ENCODE measurements around the gene PRDM10.
"Not testable (repeated sequence)": the region's sequence is repeated elsewhere in the genome, so short reads cannot be mapped to it uniquely, and the experiment has no call there.

Gene PRDM10, protein sequence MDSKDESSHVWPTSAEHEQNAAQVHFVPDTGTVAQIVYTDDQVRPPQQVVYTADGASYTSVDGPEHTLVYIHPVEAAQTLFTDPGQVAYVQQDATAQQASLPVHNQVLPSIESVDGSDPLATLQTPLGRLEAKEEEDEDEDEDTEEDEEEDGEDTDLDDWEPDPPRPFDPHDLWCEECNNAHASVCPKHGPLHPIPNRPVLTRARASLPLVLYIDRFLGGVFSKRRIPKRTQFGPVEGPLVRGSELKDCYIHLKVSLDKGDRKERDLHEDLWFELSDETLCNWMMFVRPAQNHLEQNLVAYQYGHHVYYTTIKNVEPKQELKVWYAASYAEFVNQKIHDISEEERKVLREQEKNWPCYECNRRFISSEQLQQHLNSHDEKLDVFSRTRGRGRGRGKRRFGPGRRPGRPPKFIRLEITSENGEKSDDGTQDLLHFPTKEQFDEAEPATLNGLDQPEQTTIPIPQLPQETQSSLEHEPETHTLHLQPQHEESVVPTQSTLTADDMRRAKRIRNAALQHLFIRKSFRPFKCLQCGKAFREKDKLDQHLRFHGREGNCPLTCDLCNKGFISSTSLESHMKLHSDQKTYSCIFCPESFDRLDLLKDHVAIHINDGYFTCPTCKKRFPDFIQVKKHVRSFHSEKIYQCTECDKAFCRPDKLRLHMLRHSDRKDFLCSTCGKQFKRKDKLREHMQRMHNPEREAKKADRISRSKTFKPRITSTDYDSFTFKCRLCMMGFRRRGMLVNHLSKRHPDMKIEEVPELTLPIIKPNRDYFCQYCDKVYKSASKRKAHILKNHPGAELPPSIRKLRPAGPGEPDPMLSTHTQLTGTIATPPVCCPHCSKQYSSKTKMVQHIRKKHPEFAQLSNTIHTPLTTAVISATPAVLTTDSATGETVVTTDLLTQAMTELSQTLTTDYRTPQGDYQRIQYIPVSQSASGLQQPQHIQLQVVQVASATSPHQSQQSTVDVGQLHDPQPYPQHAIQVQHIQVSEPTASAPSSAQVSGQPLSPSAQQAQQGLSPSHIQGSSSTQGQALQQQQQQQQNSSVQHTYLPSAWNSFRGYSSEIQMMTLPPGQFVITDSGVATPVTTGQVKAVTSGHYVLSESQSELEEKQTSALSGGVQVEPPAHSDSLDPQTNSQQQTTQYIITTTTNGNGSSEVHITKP

DNA sequence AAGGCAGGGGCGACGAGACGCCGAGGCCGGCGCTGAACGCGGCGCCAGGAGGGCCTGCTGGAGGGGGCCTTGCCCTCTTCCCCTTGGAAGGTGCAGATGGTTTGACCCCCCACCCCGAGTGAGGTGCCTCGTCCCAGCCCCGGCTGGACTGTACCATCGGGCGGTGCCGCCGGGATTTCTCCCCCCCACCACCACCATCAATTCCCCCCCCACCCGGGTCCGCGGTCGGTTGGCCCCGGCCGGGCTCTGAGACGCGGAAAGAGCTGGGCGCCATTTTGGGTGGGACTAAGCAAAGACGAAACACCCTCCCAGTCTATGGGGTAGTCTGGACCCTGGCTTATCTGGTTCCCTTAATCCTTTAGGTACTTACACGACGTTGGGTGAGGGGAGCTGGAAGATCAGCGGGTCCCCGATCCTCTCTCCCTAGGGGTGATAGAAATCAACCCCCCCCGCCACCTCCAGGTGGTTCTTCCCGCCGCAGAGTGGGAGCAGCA, at the start of gene PRDM10:
Gene PRDM10 (minus strand): TSS at position 484 of the 494 bp plus-strand sequence. CDS start 41,871 bp downstream, outside the sequence.
- peak; percentile 94 for DNase-seq

- DNase-seq = no peak
These were observed 48.4 kb upstream of the PRDM10 start for GRCh38 chr11:130051082-130051481.

GRCh38 chr11:130050257-130050656, 47.6 kb upstream of the PRDM10 start:
- no peak for DNase-seq

- DNase-seq = no peak
These were observed 46.7 kb upstream of the PRDM10 start for GRCh38 chr11:130049328-130049771.

GRCh38 chr11:130047141-130047540, 44.5 kb upstream of the PRDM10 start:
- DNase-seq = no peak

GRCh38 chr11:130043575-130043974, 40.9 kb upstream of the PRDM10 start:
- DNase-seq = no peak

DNA sequence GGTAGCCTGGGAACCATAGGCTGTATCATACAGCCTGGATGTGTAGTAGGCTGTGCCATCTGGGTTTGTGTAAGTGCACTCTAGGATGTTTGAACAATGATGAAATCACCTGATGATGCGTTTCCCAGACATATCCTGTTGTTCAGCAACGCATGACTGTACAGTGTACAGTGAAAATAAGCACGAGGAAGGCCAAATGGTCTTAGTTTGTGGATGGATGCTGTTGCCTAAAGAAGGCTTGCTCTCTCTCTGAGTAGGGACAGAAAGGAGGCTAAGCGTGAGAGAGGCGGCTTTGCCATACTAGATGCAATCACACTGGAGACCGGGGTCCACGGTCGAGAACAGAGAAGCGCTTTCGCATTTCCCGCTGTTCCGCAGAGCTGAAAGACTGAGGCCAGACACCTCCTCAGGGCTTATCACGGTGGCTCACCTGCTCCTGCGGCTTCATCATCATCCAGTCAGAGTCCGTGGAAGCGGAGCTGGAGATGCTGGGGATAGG, 39.5 kb upstream of the PRDM10 start:
- peak; percentile 33 for DNase-seq

DNA sequence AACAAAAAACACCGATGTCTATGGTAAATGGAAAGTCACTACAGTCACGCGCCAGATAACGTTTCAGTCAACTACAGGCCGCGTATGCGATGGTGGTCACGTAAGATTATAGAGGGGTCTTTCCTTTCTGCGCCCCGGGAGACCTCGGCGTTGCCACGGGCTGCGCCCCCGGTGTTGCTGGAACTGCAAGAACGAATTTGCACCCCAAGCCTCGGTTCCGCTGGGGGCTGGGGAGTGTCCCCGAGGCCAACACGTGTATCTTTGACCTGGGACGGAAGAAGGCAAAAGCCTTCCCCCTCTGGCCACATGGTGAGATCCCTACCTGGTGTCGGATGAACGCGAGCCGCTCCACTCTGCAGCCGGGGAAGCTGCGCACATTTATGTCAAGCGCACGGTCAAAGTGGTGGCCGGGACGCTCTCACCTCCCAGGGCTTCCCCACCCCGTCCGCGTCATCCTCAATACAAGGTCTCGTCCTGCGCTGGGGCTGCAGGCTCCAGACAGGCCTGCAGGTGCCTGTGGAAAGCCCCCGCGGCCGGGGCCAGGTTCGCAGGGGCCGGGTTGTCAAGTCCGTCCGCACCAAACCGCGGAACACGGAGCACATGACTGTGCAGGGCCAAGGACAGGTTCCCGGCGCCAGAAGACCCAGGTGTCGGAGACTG, 37.8 kb upstream of the PRDM10 start:
- DNase-seq = no peak

DNA sequence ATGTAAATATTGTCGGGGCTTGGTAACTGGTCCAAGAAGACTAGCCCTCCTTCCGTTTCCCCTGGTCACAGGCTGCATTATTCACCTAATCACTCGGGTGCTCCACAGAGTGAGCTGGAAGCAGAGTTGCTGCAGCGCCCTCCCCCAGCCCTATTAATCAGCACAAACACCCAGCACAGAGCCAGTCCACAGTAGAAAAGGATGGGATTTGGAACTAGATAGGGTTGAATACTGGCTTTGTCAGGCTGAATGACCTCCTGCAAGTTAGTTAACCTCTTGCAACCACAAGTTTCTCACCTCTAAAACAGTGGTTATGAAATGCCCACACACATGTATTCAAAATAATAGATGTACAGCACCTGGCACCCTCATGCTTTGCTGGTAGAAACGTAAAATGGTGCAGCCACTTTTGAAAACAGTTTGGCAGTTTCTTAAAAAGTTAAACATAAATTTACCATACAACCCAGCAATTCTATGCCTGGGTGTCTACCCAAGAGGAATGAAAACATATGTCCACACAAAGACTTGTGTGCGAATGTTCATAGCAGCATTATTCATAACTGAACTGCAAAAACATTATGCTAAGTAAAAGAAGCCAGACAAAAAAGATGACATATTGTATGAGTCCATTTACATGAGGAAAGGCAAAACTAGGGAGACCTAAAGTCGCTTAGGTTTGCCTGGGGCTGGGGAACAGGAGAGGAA, 35.4 kb upstream of the PRDM10 start:
- no peak for DNase-seq

- DNase-seq = no peak
These were observed 34.4 kb upstream of the PRDM10 start for GRCh38 chr11:130037058-130037457.

GRCh38 chr11:130034236-130034635, 31.6 kb upstream of the PRDM10 start:
- no peak for DNase-seq

GRCh38 chr11:130032931-130033330, 30.3 kb upstream of the PRDM10 start:
- DNase-seq = no peak

DNA sequence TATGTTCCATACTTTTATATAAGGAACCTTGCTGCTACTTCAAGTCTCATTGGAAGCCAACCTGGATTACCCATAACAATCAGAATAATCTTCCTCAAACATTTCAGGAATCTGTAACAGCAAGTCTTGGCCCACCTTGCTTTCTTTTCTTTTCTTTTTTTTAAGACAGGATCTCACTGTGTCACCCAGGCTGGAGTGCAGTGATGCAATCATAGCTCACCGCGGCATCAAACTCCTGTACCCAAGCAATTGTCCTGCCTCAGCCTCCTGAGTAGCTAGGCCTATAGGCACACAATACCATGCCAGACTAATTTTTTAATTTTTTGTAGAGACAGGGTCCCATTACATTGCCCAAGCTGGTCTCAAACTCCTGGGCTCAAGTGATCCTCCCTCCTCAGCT, 29.3 kb upstream of the PRDM10 start:
- DNase-seq = no peak

- DNase-seq = no peak
These were observed 28.4 kb upstream of the PRDM10 start for GRCh38 chr11:130031056-130031455.

DNA sequence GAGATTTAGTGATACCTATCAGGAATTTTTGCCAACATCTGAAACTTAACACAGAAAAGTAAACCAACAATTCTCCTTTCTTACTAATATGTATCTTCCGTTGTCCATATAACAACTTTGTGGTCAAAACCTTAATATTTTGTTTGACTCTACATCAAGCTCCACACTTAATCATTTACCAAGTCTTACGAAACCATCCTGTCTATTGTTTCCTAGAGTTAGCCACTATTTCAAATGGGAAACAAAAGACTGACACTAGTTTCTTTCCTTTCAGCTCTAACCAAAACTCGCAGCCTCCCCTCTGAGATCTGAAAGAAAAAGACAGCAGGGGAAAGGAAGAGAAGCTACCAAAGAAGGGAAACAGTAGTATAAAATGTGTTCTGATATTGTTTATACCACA, 26.5 kb upstream of the PRDM10 start:
- DNase-seq = no peak

DNA sequence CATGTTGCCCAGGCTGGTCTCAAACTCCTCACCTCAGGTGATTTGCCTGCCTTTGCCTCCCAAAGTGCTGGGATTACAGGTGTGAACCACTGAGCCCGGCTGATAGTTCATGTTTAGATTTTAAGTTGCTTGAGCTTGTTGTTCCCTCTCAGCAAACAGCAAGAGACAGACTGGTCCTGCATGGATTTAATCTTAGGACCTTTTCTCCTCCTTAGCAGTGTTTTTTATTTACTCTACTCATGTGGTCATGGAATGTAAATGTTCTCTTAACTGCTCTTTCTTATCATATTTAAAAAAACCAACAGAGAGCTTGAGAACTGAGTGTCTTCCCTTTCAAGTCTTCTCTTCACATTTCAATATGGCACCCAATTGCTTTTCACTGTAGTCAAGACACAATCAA, 22.7 kb upstream of the PRDM10 start:
- no peak for DNase-seq

GRCh38 chr11:130024361-130024760, 21.7 kb upstream of the PRDM10 start:
- no peak for DNase-seq

GRCh38 chr11:130023204-130023603, 20.6 kb upstream of the PRDM10 start:
- no peak for DNase-seq

DNA sequence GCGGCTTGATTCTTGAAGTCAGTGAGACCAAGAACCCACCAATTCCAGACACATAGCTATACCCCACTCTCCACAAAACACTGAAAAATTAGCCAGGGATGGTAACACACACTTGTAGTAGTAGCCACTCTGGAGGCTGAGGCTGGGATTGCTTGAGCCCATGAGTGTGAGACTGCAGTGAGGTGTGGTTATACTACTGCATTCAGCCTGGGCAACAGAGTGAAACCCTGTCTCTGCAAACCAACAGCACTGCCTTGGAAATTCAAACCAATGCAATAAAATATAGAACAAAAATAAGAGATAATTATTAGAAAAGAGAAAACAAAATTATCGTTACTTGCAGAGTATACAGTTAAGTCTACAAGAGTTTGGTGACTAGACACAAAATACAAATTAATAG, 20.2 kb upstream of the PRDM10 start:
- DNase-seq = no peak

DNA sequence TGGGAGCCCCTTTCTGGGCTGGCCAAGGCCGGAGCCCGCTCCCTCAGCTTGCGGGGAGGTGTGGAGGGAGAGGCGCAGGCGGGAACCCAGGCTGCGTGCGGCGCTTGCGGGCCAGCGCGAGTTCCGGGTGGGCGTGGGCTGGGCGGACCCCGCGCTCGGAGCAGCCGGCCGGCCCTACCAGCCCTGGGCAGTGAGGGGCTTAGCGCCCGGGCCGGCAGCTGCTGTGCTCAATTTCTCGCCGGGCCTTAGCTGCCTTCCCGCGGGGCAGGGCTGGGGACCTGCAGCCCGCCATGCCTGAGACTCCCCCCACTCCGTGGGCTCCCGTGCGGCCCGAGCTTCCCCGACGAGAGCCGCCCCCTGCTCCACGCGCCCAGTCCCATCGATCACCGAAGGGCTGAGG, 19.0 kb upstream of the PRDM10 start:
- not testable (repeated sequence) for DNase-seq

- no peak for DNase-seq
These were observed 17.7 kb upstream of the PRDM10 start for GRCh38 chr11:130020323-130020722.

DNA sequence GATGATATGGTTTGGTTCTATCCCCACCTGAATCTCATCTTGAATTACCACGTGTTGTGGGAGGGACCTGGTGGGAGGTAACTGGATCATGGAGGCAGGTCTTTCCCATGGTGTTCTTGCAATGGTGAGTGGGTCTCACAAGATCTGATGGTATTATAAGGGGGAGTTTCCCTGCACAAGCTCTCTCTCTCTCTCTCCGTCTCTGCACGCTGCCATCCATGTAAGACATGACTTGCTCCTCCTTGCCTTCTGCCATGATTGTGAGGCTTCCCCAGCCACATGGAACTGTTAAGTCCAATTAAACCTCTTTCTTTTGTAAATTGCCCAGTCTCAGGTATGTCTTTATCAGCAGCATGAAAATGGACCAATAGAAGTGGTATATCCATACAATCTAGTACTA, 13.2 kb upstream of the PRDM10 start:
- DNase-seq = not testable (repeated sequence)
